Kidney capillary endothelial cell (primary cell): ENCODE results near the gene DAPK3.
"Not testable (repeated sequence)": the region's sequence is repeated elsewhere in the genome, so short reads cannot be mapped to it uniquely, and the experiment has no call there.

ENCODE experiments used
- DNase-seq: peaks from one replicate; pipeline ENCODE4 v3.0.0-alpha.2; 2018; ENCODE audit warnings: low spot score

The DAPK3 gene

GRCh38 chr19:3970808-3971598, at the start of gene DAPK3:
Gene DAPK3 (minus strand): TSS chr19:3971099. CDS start chr19:3969735, 1,364 bp downstream.
- DNase-seq, result peak; percentile 96

GRCh38 chr19:4019578-4019977, 48.7 kb upstream of the DAPK3 start:
- DNase-seq, result no peak

- no peak for DNase-seq
Measured at GRCh38 chr19:4018775-4019504, 48.0 kb upstream of the DAPK3 start.

- DNase-seq, result no peak
Measured at GRCh38 chr19:4018140-4018613, 47.3 kb upstream of the DAPK3 start.

- DNase-seq, result no peak
Measured at GRCh38 chr19:4016903-4017638, 46.2 kb upstream of the DAPK3 start.

- no peak for DNase-seq
Measured at GRCh38 chr19:4016486-4016885, 45.6 kb upstream of the DAPK3 start.

GRCh38 chr19:4015705-4016402, 45.0 kb upstream of the DAPK3 start:
- peak; percentile 36 for DNase-seq

GRCh38 chr19:4014541-4015491, 43.9 kb upstream of the DAPK3 start:
- peak; percentile 72 for DNase-seq

GRCh38 chr19:4013886-4014540, 43.1 kb upstream of the DAPK3 start:
- no peak for DNase-seq

- DNase-seq, result no peak
Measured at GRCh38 chr19:4012975-4013634, 42.2 kb upstream of the DAPK3 start.

- no peak for DNase-seq
Measured at GRCh38 chr19:4012092-4012974, 41.4 kb upstream of the DAPK3 start.

- not testable (repeated sequence) for DNase-seq
Measured at GRCh38 chr19:4011430-4011829, 40.5 kb upstream of the DAPK3 start.

- no peak for DNase-seq
Measured at GRCh38 chr19:4010808-4011110, 39.9 kb upstream of the DAPK3 start.

GRCh38 chr19:4009990-4010807, 39.3 kb upstream of the DAPK3 start:
- DNase-seq, result no peak

GRCh38 chr19:4007836-4008539, 37.1 kb upstream of the DAPK3 start:
- DNase-seq, result no peak

GRCh38 chr19:4007021-4007835, 36.3 kb upstream of the DAPK3 start, which contains the start of gene PIAS4:
Gene PIAS4 (plus strand): TSS chr19:4007736. CDS start chr19:4007761, 25 bp downstream.
- DNase-seq, result peak; percentile 95
